ENCODE data around the gene SHISA7.

The SHISA7 gene

GRCh38 chr19:55391191-55391670 lies 51.9 kb downstream of the SHISA7 start:
- in situ Hi-C loops (cut with MboI; ENCODE audit: low sequenced_read_pairs): no loop called here

- in situ Hi-C loops (cut with MboI; ENCODE audit: low sequenced_read_pairs): no loop called here
Measured at GRCh38 chr19:55390461-55390880, 52.6 kb downstream of the SHISA7 start.

DNA sequence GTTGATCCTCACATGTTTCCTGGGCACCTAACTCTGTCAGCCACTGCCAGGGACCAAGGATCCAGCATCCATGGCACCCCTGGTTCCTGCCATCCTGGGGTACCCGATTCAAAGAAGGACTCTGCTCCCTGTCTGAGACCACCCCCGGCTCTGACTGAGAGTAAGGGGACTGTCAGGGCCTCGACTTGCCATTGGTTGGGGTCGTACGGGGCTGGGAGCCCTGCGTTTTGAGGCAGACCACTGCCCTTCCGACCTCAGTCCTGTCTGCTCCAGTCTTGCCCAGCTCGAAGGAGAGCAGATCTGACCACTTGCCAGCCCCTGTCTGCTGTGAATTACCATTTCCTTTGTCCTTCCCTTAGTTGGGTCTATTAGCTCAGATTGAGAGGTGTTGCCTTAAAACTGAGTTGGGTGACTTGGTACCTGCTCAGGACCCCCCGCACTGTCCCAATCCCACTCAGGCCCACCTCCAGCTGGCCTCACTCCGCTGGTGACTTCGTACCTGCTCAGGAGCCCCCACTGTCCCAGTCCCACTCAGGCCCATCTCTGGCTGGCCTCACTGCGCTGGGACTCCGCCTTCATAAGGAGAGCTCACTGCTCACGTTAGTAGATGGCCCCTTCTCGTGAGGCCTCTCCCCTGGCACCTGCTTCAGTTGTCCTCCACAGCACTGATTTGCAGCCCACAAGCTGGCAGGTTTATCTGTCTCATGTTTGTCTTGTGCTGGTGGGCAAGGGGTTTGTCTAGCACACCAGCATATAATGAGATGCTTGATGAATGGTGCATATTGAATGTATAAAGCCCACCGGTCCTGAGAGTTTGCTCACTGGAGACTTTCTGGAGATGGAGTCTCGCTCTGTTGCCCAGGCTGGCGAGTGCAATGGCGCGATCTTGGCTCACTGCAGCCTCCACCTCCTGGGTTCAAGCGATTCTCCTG lies 53.4 kb downstream of the SHISA7 start:
- in situ Hi-C loops (cut with MboI; ENCODE audit: low sequenced_read_pairs): no loop called here

GRCh38 chr19:55387736-55388497 lies 55.2 kb downstream of the SHISA7 start:
- in situ Hi-C loops (cut with MboI; ENCODE audit: low sequenced_read_pairs): no loop called here

DNA sequence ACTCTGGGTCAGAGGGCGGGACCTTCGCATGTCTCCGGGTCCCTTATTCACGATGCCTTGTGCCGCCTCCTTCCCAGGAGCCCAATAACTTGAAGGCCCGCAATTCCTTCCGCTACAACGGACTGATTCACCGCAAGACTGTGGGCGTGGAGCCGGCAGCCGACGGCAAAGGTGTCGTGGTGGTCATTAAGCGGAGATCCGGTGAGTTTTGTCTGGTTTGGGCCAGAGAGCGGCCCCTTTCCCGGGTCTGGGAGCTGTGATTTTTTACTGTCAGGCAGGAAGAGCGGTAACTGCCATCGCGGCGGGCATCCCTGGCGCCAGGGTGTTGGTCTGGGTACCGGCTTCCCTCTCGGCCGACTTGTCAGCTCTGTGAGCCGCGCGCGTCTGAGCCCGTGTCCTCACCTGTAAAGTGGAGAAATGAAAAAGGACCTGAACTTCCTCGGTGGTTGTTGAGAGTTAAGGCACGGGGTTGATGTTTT lies 56.6 kb downstream of the SHISA7 start:
- in situ Hi-C loops (cut with MboI; ENCODE audit: low sequenced_read_pairs): no loop called here

GRCh38 chr19:55385724-55386492 lies 57.2 kb downstream of the SHISA7 start, which contains the start of gene RPL28:
TSS of gene RPL28 (plus strand) at chr19:55385932. CDS start at chr19:55386358, 426 bp downstream.
- in situ Hi-C loops (cut with MboI; ENCODE audit: low sequenced_read_pairs): no loop called here

DNA sequence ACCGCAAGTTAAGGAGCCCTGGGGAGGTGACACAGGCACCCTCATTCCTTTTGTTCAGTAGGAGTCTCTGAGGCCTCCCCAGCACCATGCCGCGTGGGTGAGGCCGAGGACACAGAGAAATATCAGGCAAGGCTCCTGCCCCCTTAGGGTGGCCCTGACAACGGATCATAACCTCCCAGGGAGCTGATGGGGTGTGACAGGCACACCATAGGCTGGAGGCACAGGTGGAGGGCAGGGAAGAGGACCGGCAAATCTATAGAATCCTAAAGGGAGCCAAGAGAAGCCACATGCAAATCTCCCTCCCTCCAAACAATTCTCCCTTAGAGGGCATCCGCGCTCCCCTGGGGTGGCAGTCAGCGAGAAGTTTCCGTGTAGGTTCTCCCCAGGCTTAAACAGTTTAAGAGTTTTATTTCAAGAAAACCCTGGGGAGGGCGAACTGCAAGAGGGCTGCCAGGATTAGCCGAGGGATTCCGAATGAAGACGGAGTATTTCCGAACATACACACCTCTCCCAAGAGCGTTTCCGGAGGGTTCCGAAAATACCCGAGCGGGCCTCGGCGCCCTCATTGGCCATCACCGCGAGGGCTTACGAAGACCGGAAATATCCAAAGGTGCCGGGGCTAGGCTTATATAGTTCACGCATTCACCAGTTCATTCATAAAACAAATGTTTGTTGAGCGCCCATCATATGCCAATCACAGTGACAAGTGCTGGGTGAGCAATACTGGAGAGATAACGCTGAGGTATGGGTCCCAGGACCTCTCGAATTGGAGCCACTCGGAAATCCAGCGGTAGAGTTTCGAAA lies 58.0 kb downstream of the SHISA7 start:
- in situ Hi-C loops (cut with MboI; ENCODE audit: low sequenced_read_pairs): no loop called here

DNA sequence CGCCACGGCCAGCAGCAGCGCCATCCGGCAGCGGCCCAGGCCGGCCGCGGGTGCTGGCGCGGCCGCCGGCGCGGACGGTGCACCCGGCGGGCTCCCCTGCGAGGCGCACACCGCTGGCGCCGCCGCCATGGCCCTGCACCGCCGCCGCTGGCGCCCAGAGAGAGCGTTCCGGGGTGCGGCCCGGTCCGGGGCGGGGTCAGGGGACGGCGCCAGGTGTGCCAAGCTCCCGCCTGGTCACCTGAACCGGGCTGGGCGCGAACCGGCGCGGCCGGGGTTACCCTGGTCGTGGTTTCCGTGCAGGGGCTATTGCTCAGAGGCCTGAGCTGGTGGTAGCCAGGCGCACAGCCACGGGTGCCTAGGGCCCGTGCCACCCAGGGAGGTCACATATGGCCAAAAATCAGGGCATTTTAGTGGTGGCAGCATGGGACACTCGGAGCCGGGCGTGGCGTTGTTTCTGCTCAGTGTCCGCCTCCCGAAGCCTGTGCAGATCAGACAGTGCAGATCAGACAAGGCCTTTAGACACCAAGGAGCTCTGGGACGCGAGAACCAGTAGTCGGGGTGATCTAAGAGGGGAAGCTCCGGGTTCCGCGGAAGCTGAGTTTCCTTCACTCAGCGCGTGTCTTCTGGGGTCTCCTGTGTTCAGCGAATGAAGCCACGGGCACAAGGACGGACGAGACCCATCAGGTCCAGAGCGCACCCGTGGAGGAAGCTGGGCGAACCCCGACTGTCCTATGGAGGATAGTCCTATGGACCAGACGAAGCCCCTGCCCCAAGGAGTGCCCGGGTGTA lies 58.8 kb downstream of the SHISA7 start, which contains the start of gene TMEM238:
Gene TMEM238 (minus strand): TSS at position 162 of the 789 bp plus-strand sequence. CDS start 33 bp downstream, at position 129.
- in situ Hi-C loops (cut with MboI; ENCODE audit: low sequenced_read_pairs): no loop called here

- in situ Hi-C loops (cut with MboI; ENCODE audit: low sequenced_read_pairs): no loop called here
Measured at GRCh38 chr19:55383279-55384130, 59.6 kb downstream of the SHISA7 start.

DNA sequence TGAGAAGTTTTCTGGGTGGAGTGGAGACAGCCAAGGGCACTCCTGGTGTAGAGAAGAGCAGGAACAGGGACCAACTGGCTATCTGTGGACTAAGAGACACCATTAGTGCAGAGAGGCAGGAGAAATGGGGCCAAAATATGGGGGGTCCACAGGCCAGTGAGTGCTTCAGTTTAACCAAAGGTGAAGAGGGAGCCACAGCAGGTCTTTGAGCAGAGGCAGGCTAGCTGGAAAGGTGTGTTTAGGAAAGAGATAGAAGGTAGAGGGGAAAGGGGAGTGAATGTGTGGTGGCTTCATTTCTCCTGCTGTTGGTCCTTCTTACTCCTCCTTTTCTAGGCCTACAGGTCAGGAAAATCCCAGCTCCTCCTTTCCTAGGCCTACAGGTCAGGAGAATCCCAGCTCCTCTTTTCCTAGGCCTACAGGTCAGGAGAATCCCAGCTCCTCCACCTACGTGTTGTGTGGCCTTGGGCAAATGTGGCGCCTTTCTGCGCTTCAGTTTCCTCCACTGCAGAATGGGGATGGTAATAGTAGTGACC lies 60.5 kb downstream of the SHISA7 start:
- in situ Hi-C loops (cut with MboI; ENCODE audit: low sequenced_read_pairs): no loop called here

- in situ Hi-C loops (cut with MboI; ENCODE audit: low sequenced_read_pairs): no loop called here
Measured at GRCh38 chr19:55382013-55382412, 61.1 kb downstream of the SHISA7 start.

GRCh38 chr19:55379174-55379573 lies 63.9 kb downstream of the SHISA7 start:
- in situ Hi-C loops (cut with MboI; ENCODE audit: low sequenced_read_pairs): no loop called here

All from HL-60/S4 treated with retinoic acid at 250 ng/mL for 4 days and 3 days (cell line).